A549 treated with CpdA at 1 μM for 4 hours (cell line): ENCODE data around the gene TSEN54. TPM values are rescaled to one million over a fixed set of nuclear protein-coding genes. Genes with fewer than 3 reads are reported as not detected.

Experiments
- total RNA-seq: library from RNA; stranded (reverse); fragments of 200-300 nt; extraction: Qiagen RNA extraction; gene quantifications from 5 replicates; pipeline ENCODE4 v1.2.3, GENCODE V29; 2022; ENCODE audit warnings: low read depth

Gene TSEN54
- 27.8 to 51.0 TPM (median 44.6 TPM) in 5 replicates for total RNA-seq

DNA sequence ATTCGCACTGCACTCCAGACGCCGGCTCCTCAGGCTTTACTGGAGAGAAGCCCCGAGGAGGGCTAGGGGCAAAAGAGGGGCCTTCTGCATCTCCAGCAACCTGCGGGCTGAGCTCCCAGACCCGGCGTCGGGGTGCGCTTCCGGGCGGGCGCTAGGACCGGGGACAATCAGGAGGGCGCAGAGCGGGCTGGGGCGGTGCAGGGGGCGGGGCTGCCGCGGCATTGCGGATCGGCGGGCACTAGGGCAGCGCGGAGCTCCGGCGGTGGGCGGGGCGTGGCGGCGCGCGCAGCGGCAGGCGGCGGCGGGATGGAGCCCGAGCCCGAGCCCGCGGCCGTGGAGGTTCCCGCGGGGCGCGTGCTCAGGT lies at the start of gene TSEN54:
Gene TSEN54 (plus strand): TSS at position 274 of the 364 bp plus-strand sequence. CDS start 33 bp downstream, at position 307.

GRCh38 chr17:75515496-75516254 lies 653 bp upstream of the TSEN54 start, which contains the start of gene CASKIN2:
Gene CASKIN2, minus strand, starts transcription at chr17:75515537. Its CDS starts 1,733 bp downstream, at chr17:75513804.

DNA sequence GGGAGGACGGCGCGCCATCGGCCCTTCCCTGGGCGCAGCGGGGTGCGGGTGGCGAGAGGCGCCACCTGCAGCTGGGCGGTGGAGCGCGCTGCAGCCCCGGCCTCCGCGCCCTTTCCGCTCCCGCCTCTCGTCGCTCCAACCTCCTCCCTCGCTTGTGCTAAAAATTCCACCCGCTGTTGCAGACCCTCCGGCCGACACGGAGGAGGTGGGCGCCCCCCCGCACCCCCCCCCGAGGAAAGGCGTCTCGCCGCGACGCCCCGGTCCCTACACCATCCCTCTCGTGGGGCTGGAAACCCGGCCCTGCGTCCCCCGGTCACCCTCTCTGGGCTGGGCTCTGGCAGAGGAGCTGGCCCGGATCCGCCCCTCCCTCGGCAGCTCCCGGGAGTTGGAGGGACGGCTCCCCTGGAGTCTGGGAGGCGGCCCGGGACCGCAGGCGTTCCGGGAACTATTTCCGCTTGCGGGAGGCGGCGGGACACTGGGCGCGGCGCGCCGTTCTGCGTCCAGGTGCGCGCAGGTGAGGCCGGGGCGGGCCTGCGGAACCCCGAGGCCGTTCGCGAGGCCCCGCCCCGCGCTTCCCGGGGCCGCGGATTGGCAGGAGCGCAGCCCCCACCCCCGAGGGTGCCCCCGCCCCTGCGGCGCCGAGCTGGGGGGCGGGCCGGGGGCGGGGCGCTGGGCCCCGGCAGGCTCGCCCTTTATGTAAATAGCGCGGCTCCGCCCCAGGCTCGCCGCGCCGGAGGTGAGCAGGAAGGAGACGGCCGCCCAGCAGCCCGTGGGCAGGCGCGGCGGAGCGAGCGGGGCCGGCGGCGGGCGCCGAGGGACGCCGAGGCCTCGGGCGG lies 8.9 kb downstream of the TSEN54 start, which contains the start of gene LLGL2:
Gene LLGL2 (plus strand): TSS at position 728 of the 836 bp plus-strand sequence. CDS start 17,730 bp downstream, outside the sequence.

Other genes with a start within 250 kb of the TSEN54 start
- gene MIF4GD, start 245.3 kb upstream of the TSEN54 start, total RNA-seq, result 30.1 to 36.9 TPM (median 36.0 TPM) in 5 replicates
- gene SLC25A19, start 227.1 kb upstream of the TSEN54 start, total RNA-seq, result 17.6 to 24.7 TPM (median 22.9 TPM) in 5 replicates
- 94.4 to 114 TPM (median 98.5 TPM) in 5 replicates for gene GRB2, start 110.8 kb upstream of the TSEN54 start, total RNA-seq
- 39.9 to 52.6 TPM (median 48.8 TPM) in 5 replicates for gene TMEM94, start 59.9 kb upstream of the TSEN54 start, total RNA-seq
- gene CASKIN2, start 991 bp upstream of the TSEN54 start, total RNA-seq, result 8.6 to 12.2 TPM (median 9.9 TPM) in 5 replicates
- gene LLGL2, start 9.2 kb downstream of the TSEN54 start, total RNA-seq, result 16.8 to 30.9 TPM (median 26.3 TPM) in 5 replicates
- gene MYO15B, start 71.3 kb downstream of the TSEN54 start, total RNA-seq, result 38.9 to 58.8 TPM (median 48.5 TPM) in 5 replicates
- 0.43 to 0.81 TPM (median 0.52 TPM) in 5 replicates for gene SMIM5, start 116.9 kb downstream of the TSEN54 start, total RNA-seq
- 24.2 to 31.8 TPM (median 26.8 TPM) in 5 replicates for gene RECQL5, start 150.6 kb downstream of the TSEN54 start, total RNA-seq
- 96.6 to 129 TPM (median 102 TPM) in 5 replicates for gene SAP30BP, start 150.8 kb downstream of the TSEN54 start, total RNA-seq
- 38.3 to 62.6 TPM (median 49.8 TPM) in 5 replicates for gene ITGB4, start 204.9 kb downstream of the TSEN54 start, total RNA-seq
- 45.6 to 76.1 TPM (median 66.2 TPM) in 5 replicates for gene GALK1, start 248.7 kb downstream of the TSEN54 start, total RNA-seq